Right lobe of liver (tissue), 6 donors: ENCODE results near the gene SHLD1. TPM values are rescaled to one million over a fixed set of nuclear protein-coding genes. Genes with fewer than 3 reads are reported as not detected.

Experiments used
- ATAC-seq, 4 donors: fragments of 200-7000 bp; cut with Tn5 transposase; one replicate each; pipeline ENCODE4 v1.9.1; 2020; ENCODE audit warnings: mild to moderate bottlenecking in 4 of 4, moderate library complexity in 4 of 4
- DNase-seq, 3 donors: peaks; one replicate each; pipeline ENCODE4 v3.0.0-alpha.2; 2020
- H3K27ac ChIP-seq, 3 donors: fragments of 200-600 bp; one replicate each; pipeline ENCODE4 v1.8.0; 2022
- H3K27me3 ChIP-seq, 2 donors: fragments of 200-600 bp; one replicate each; pipeline ENCODE4 v1.8.0; 2022
- H3K36me3 ChIP-seq, 4 donors: fragments of 200-600 bp; sonication (generic) in 1 of 4; one replicate each; pipeline versions ENCODE4 v1.5.1 to v1.8.0; 2017 to 2022; ENCODE audit warnings: control low read depth in 1 of 4
- H3K4me1 ChIP-seq, 4 donors: fragments of 200-600 bp; sonication (generic) in 1 of 4; one replicate each; pipeline versions ENCODE4 v1.5.1 to v1.8.0; 2017 to 2022; ENCODE audit warnings: control low read depth in 1 of 4
- H3K4me3 ChIP-seq, 3 donors: fragments of 200-600 bp; one replicate each; pipeline ENCODE4 v1.8.0; 2022
- H3K9me3 ChIP-seq, 4 donors: fragments of 200-600 bp; sonication (generic) in 1 of 4; one replicate each; pipeline versions ENCODE4 v1.5.1 to v1.8.0; 2017 to 2022; ENCODE audit warnings: control low read depth in 1 of 4
- POLR2A ChIP-seq: fragments of 450-650 bp; IDR thresholded peaks from one replicate; pipeline ENCODE4 v1.6.1; 2017; ENCODE audit warnings: antibody characterized with exemption, mild to moderate bottlenecking
- WGBS: methylation state at CpG from one replicate; pipeline ENCODE4 v1.1.6; 2018; ENCODE audit warnings: low coverage, low lambda C conversion rate; ENCODE audit not compliant: insufficient coverage; ENCODE audit errors: missing lambda C conversion rate; 5-methylcytosine and 5-hydroxymethylcytosine counted together
- intact Hi-C, 2 donors: fragments of 100-400 bp; cut with DNase I; formaldehyde crosslinking; loops; one replicate each; pipeline versions ENCODE4 v1.11.2 to v1.14.1; 2022
- total RNA-seq, 6 experiments: library from RNA; depleted of rRNA in 2 of 6; stranded (reverse); fragments of >200 nt in 2 of 6; fragmentation: NEBNext Ultra II Directional in 3 of 6; extraction: Animal tissue kit (Norgen Biotek cat#: 25700) in 3 of 6; gene quantifications; one replicate each; pipeline versions ENCODE4 v1.1.0 to v1.2.4, GENCODE V29; 2016 to 2023
- TF ChIP-seq, protein P1 (sequence below), 4 donors: fragments of 200-600 bp in 3 of 4; fragments of 450-650 bp in 1 of 4; IDR thresholded peaks; one replicate each; pipeline versions ENCODE4 v1.5.1 to v1.8.0; 2016 to 2022; ENCODE audit warnings: antibody characterized with exemption in 4 of 4, mild to moderate bottlenecking in 2 of 4
- donor health status: DM: no; HTN: yes; CAD: no.
- donor health status: DM: no; HTN: no; CAD: no.
- donor health status: DM: no; HTN: no; CAD: no.
- donor health status: DM: no; HTN: yes; CAD: no.
- donor health status: DM: no; HTN: yes; CAD: no.

Gene SHLD1
- total RNA-seq, 6 experiments from 2014 or later, result 0.69 to 1.9 (median 1.4) TPM; not detected in 1

- 79% methylated on average over 4 of the region's 7 CpGs for WGBS
- Histone ChIP-seq H3K4me3 (no peak overlapping the region), H3K27ac (no peak overlapping the region), H3K27me3 (no peaks in the 10 kb centered on the region), H3K36me3 (no peaks in the 10 kb centered on the region), H3K9me3 (no peaks in the 10 kb centered on the region), H3K4me1 (peaks cover 0 to 20% (median 10%) of the 10 kb centered on the region in 4 donors)
- DNase-seq, result no peak
- intact Hi-C loops, result loop anchor here in 1 of 2 donors (10.0 kb wide), 1 partner anchor 268 kb away; no protein-coding TSS in a partner anchor
- ATAC-seq, result no peak
- TF ChIP-seq, protein P1, sequence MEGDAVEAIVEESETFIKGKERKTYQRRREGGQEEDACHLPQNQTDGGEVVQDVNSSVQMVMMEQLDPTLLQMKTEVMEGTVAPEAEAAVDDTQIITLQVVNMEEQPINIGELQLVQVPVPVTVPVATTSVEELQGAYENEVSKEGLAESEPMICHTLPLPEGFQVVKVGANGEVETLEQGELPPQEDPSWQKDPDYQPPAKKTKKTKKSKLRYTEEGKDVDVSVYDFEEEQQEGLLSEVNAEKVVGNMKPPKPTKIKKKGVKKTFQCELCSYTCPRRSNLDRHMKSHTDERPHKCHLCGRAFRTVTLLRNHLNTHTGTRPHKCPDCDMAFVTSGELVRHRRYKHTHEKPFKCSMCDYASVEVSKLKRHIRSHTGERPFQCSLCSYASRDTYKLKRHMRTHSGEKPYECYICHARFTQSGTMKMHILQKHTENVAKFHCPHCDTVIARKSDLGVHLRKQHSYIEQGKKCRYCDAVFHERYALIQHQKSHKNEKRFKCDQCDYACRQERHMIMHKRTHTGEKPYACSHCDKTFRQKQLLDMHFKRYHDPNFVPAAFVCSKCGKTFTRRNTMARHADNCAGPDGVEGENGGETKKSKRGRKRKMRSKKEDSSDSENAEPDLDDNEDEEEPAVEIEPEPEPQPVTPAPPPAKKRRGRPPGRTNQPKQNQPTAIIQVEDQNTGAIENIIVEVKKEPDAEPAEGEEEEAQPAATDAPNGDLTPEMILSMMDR (IDR thresholded peaks at IDR 0.05), result no peak
- TF ChIP-seq POLR2A, result no peak
Measured at GRCh38 chr20:5806457-5807263, 56.5 kb downstream of the SHLD1 start.

DNA sequence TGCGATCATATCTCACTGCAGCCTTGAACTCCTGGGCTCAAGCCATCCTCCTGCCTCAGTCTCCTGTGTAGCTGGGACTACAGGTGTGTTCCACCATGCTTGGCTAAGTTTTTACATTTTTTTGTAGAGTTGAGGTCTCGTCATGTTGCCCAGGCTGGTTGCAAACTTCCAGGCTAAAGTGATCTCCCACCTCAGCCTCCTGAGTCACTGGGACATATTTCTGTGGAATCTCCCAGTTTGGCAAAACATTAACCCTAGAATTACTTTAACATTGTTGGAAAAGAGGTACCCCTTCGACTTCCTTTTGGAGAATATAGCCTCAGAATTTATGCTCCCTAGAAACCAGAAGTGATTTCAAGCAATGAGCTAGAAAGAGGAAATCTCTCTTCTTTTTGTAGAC is 57.2 kb downstream of the SHLD1 start:
- TF ChIP-seq POLR2A, result no peak
- TF ChIP-seq, protein P1 (IDR thresholded peaks at IDR 0.05), result no peak
- Histone ChIP-seq H3K9me3 (no peaks in the 10 kb centered on the region), H3K36me3 (no peaks in the 10 kb centered on the region), H3K27ac (no peak overlapping the region), H3K4me1 (peaks cover 0 to 20% (median 10%) of the 10 kb centered on the region in 4 donors), H3K27me3 (no peaks in the 10 kb centered on the region), H3K4me3 (no peak overlapping the region)
- intact Hi-C loops, result loop anchor here in 1 of 2 donors (10.0 kb wide), 1 partner anchor 267 kb away; no protein-coding TSS in a partner anchor
- no peak for DNase-seq
- ATAC-seq, result no peak
- WGBS, result 88% methylated on average over 3 of the region's 3 CpGs

DNA sequence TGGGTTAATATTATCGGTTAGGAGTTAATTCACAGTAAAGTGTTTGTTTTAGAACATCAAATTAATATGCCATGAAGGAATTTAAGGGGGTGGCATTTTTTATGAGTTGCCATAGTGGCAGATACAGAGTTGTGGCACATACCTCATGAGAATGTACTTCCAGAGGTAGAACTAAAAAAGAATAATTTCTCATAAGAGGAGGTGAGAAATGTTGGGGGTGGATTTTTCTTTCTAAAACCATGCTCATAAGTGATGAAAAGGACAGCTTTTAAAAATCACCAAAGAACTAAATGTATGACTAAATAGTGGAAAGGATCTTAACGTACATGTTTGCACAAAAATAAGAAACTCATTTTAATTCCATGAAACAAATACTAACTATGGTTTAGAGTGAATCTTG is 58.7 kb downstream of the SHLD1 start:
- 77% methylated on average over 2 of the region's 2 CpGs for WGBS
- H3K4me1 ChIP-seq, result peaks cover 0 to 13% (median 8%) of the 10 kb centered on the region in 4 donors
- TF ChIP-seq POLR2A, result no peak
- TF ChIP-seq, protein P1 (IDR thresholded peaks at IDR 0.05), result no peak
- intact Hi-C loops, result loop anchor here in 1 of 2 donors (10.0 kb wide), 1 partner anchor 266 kb away; no protein-coding TSS in a partner anchor
- H3K36me3 ChIP-seq, result no peaks in the 10 kb centered on the region
- H3K27ac ChIP-seq, result no peak overlapping the region
- DNase-seq, result no peak
- no peak overlapping the region for H3K4me3 ChIP-seq
- no peak for ATAC-seq
- H3K9me3 ChIP-seq, result no peaks in the 10 kb centered on the region
- no peaks in the 10 kb centered on the region for H3K27me3 ChIP-seq

DNA sequence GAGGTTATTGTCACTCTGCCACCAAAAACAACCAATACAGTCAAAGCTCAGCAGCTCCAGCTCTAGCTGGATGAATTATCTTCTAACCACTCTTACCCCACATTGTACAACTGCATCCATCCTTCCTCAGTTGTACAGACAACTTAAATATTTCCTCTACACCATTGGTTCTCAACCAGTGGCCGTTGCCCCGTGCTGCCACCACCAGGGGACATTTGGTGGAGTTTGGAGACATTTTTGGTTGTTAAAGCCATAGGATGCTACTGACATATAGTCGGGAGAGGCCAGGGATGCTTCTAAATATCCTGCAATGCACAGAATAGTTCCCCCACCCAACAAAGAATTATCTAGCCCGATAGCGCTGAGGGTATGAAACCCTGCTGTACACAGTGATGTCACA is 59.3 kb downstream of the SHLD1 start:
- TF ChIP-seq, protein P1 (IDR thresholded peaks at IDR 0.05), result no peak
- TF ChIP-seq POLR2A, result no peak
- WGBS, result 80% methylated on average over 5 of the region's 5 CpGs

More for the DNA sequence above, 59.3 kb downstream of the SHLD1 start:
- DNase-seq (no peak), ATAC-seq (no peak)
- H3K9me3 ChIP-seq, result no peaks in the 10 kb centered on the region
- H3K27ac ChIP-seq, result no peak overlapping the region
- H3K27me3 ChIP-seq, result no peaks in the 10 kb centered on the region
- intact Hi-C loops, result loop anchor here in 1 of 2 donors (10.0 kb wide), 1 partner anchor 265 kb away; no protein-coding TSS in a partner anchor
- H3K36me3 ChIP-seq, result no peaks in the 10 kb centered on the region
- peaks cover 0 to 8% (median 4%) of the 10 kb centered on the region in 4 donors for H3K4me1 ChIP-seq
- H3K4me3 ChIP-seq, result no peak overlapping the region
